GM19193 (cell line): ENCODE measurements around the gene RAD54L2.
A peak's percentile ranks its signal among the peaks of the same experiment; 100 is the strongest.

Source experiments
- POLR2A ChIP-seq: IDR thresholded peaks from 4 replicates; pipeline ENCODE4 v1.6.1; 2011; ENCODE audit not compliant: insufficient read depth, insufficient read length; ENCODE audit errors: extremely low read depth

RAD54L2 gene

GRCh38 chr3:51538459-51539290 is at the start of gene RAD54L2:
Gene RAD54L2 (plus strand): TSS chr3:51538719. CDS start chr3:51590421, 51,702 bp downstream.
- TF ChIP-seq POLR2A = peak; percentile 79

GRCh38 chr3:51498876-51499738 is 39.4 kb upstream of the RAD54L2 start:
- TF ChIP-seq POLR2A = no peak

- TF ChIP-seq POLR2A = no peak
These were observed 37.8 kb upstream of the RAD54L2 start for GRCh38 chr3:51500632-51501131.

GRCh38 chr3:51501833-51502561 is 36.5 kb upstream of the RAD54L2 start:
- no peak for TF ChIP-seq POLR2A

GRCh38 chr3:51502562-51502910 is 36.0 kb upstream of the RAD54L2 start:
- TF ChIP-seq POLR2A = no peak

- no peak for TF ChIP-seq POLR2A
These were observed 35.5 kb upstream of the RAD54L2 start for GRCh38 chr3:51503007-51503406.

- TF ChIP-seq POLR2A = no peak
These were observed 30.3 kb upstream of the RAD54L2 start for GRCh38 chr3:51508255-51508654.

- no peak for TF ChIP-seq POLR2A
These were observed 27.5 kb upstream of the RAD54L2 start for GRCh38 chr3:51510996-51511395.

- no peak for TF ChIP-seq POLR2A
These were observed 24.3 kb upstream of the RAD54L2 start for GRCh38 chr3:51514210-51514609.

- no peak for TF ChIP-seq POLR2A
These were observed 18.7 kb upstream of the RAD54L2 start for GRCh38 chr3:51519848-51520247.

- no peak for TF ChIP-seq POLR2A
These were observed 16.1 kb upstream of the RAD54L2 start for GRCh38 chr3:51522273-51522962.

GRCh38 chr3:51530485-51530884 is 8.0 kb upstream of the RAD54L2 start:
- TF ChIP-seq POLR2A = no peak

- no peak for TF ChIP-seq POLR2A
These were observed 3.1 kb upstream of the RAD54L2 start for GRCh38 chr3:51535146-51536019.
